ENCODE data around the gene MACROD2.

- no peak for TF ChIP-seq CTCF (IDR thresholded peaks at IDR 0.05)
- TF ChIP-seq POLR2A (IDR thresholded peaks at IDR 0.05), result no peak
These were observed 307.8 kb downstream of the MACROD2 start for GRCh38 chr20:14303106-14303505.
